ENCODE data around the gene EMC6.

DNA sequence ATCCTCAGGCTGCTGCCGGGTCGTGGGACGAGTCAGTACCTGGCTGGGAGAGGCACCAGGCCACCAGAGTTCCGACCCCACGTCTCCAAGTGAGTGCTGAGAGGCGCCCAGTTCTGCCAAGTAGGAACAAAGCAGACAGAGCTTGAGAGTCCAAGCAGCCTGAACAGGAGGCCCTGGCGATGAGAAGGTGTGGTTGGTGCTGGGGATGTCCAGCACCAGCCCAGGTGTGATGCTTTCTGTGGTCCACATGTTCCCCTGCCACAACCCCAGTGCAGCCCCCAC, 11.1 kb upstream of the EMC6 start:
- no peak for TF ChIP-seq EZH2phosphoT487 (IDR thresholded peaks at IDR 0.05; ENCODE audit: low read depth, severe bottlenecking, unreplicated experiment)
- no peak for TF ChIP-seq EZH2 (IDR thresholded peaks at IDR 0.05; ENCODE audit: borderline replicate concordance)

All from hepatocyte (in vitro differentiated cells).